Measurements from ENCODE around the gene SPAG4. TPM values are rescaled to one million over a fixed set of nuclear protein-coding genes. Genes with fewer than 3 reads are reported as not detected.

Gene SPAG4
- total RNA-seq, 3 donors from 2014 or later, result 3.4 to 9.2 (median 3.4) TPM

GRCh38 chr20:35657271-35657670, 41.6 kb downstream of the SPAG4 start:
- Histone ChIP-seq H3K4me3 (no peak overlapping the region), H3K27ac (no peak overlapping the region), H3K9me3 (no peaks in the 10 kb centered on the region), H3K4me1 (peaks cover 3 to 18% of the 10 kb centered on the region in 2 donors), H3K27me3 (no peaks in the 10 kb centered on the region), H3K36me3 (no peaks in the 10 kb centered on the region)
- TF ChIP-seq POLR2A (IDR thresholded peaks at IDR 0.05) (no peak), POLR2AphosphoS5 (IDR thresholded peaks at IDR 0.05) (no peak), CTCF (IDR thresholded peaks at IDR 0.05) (no peak)
- no peak for DNase-seq (ENCODE audit: low spot score in 2 of 2)
- intact Hi-C loops (cut with DNase I; ENCODE audit: low total_unique reads), result no loop called here

- Histone ChIP-seq H3K36me3 (no peaks in the 10 kb centered on the region), H3K27ac (peak overlapping the region; percentile 45 to 68), H3K9me3 (no peaks in the 10 kb centered on the region), H3K27me3 (no peaks in the 10 kb centered on the region), H3K4me3 (peak overlapping the region in 1 of 3 donors; percentile 93), H3K4me1 (peaks cover 3 to 22% of the 10 kb centered on the region in 2 donors)
- intact Hi-C loops (cut with DNase I; ENCODE audit: low total_unique reads), result no loop called here
- no peak for DNase-seq (ENCODE audit: low spot score in 2 of 2)
- TF ChIP-seq POLR2AphosphoS5 (IDR thresholded peaks at IDR 0.05) (no peak), POLR2A (IDR thresholded peaks at IDR 0.05) (no peak), CTCF (IDR thresholded peaks at IDR 0.05) (no peak)
Observed at GRCh38 chr20:35660122-35660937, 44.7 kb downstream of the SPAG4 start.

- Histone ChIP-seq H3K36me3 (no peaks in the 10 kb centered on the region), H3K4me1 (peaks cover 3 to 22% of the 10 kb centered on the region in 2 donors), H3K4me3 (peak overlapping the region in 1 of 3 donors; percentile 93), H3K27me3 (no peaks in the 10 kb centered on the region), H3K27ac (peak overlapping the region; percentile 45 to 68), H3K9me3 (no peaks in the 10 kb centered on the region)
- no peak for DNase-seq (ENCODE audit: low spot score in 2 of 2)
- intact Hi-C loops (cut with DNase I; ENCODE audit: low total_unique reads), result no loop called here
- TF ChIP-seq POLR2AphosphoS5 (IDR thresholded peaks at IDR 0.05), result no peak
- no peak for TF ChIP-seq POLR2A (IDR thresholded peaks at IDR 0.05)
- no peak for TF ChIP-seq CTCF (IDR thresholded peaks at IDR 0.05)
Observed at GRCh38 chr20:35661053-35661452, 45.4 kb downstream of the SPAG4 start.

- no peak for DNase-seq (ENCODE audit: low spot score in 2 of 2)
- intact Hi-C loops (cut with DNase I; ENCODE audit: low total_unique reads), result no loop called here
- H3K4me3 ChIP-seq, result peak overlapping the region in 2 of 3 donors; percentile 85 to 93
- no peaks in the 10 kb centered on the region for H3K9me3 ChIP-seq
- H3K36me3 ChIP-seq, result no peaks in the 10 kb centered on the region
- peaks cover 3 to 22% of the 10 kb centered on the region in 2 donors for H3K4me1 ChIP-seq
- peak overlapping the region; percentile 46 to 68 for H3K27ac ChIP-seq
- TF ChIP-seq POLR2A (IDR thresholded peaks at IDR 0.05), result no peak
- H3K27me3 ChIP-seq, result no peaks in the 10 kb centered on the region
Observed at GRCh38 chr20:35661908-35662307, 46.3 kb downstream of the SPAG4 start.

GRCh38 chr20:35662551-35662950, 46.9 kb downstream of the SPAG4 start:
- peak overlapping the region in 2 of 3 donors; percentile 85 to 93 for H3K4me3 ChIP-seq
- no peaks in the 10 kb centered on the region for H3K36me3 ChIP-seq
- peak overlapping the region; percentile 9 to 31 for H3K27ac ChIP-seq
- no peak for DNase-seq (ENCODE audit: low spot score in 2 of 2)
- intact Hi-C loops (cut with DNase I; ENCODE audit: low total_unique reads), result no loop called here
- no peaks in the 10 kb centered on the region for H3K27me3 ChIP-seq
- TF ChIP-seq POLR2AphosphoS5 (IDR thresholded peaks at IDR 0.05), result no peak
- TF ChIP-seq POLR2A (IDR thresholded peaks at IDR 0.05), result no peak
- TF ChIP-seq CTCF (IDR thresholded peaks at IDR 0.05), result no peak
- H3K4me1 ChIP-seq, result peaks cover 3 to 20% of the 10 kb centered on the region in 2 donors
- H3K9me3 ChIP-seq, result no peaks in the 10 kb centered on the region
